Measurements from ENCODE around the gene TSPAN5. TPM values are rescaled to one million over a fixed set of nuclear protein-coding genes. Genes with fewer than 3 reads are reported as not detected.

Gene TSPAN5
- total RNA-seq, 2 experiments from 2014 or later = 1.8 to 2.8 TPM

DNA sequence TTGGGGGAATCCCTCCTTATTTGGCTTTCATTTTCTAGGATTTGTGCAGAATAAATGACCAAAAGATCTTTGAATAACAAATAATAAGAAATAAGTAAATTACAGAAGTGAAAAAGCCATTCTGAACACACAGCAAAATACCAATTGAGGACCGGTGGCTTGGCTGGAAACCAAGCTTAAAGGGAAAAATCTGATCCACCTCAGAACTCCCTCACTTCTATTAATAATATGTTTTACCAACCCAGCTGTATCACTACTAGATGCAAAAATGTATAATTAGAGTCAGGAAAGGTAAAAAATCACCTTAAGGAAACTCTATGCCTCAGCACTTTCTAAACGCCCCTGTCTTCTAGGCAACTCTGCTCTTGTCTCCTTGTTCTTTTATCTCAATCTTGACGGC is 77.3 kb downstream of the TSPAN5 start:
- no peak overlapping the region for H3K4me3 Mint-ChIP-seq
- H3K27ac Mint-ChIP-seq = no peak overlapping the region
- H3K9me3 Mint-ChIP-seq = no peaks in the 10 kb centered on the region
- POLR2A ChIA-PET = no interaction called here
- H3K27ac ChIP-seq (ENCODE audit: low read depth in 1 of 2, low read length in 2 of 2) = no peak overlapping the region
- H3K4me1 Mint-ChIP-seq (ENCODE audit: low read depth) = peaks cover 51% of the 10 kb centered on the region
- no peaks in the 10 kb centered on the region for H3K27me3 ChIP-seq (ENCODE audit: control insufficient read depth in 1 of 2, insufficient read depth in 2 of 2, low read length in 2 of 2)
- CTCF ChIA-PET = no interaction called here
- peaks cover 11% of the 10 kb centered on the region for H3K4me1 ChIP-seq (ENCODE audit: insufficient read depth, low read length)
- H3K9me3 ChIP-seq (ENCODE audit: control insufficient read depth in 1 of 2, insufficient read depth in 1 of 2, low read length in 2 of 2) = no peaks in the 10 kb centered on the region
- TF ChIP-seq CTCF (IDR thresholded peaks at IDR 0.05) = no peak
- no peak overlapping the region for H3K4me3 ChIP-seq (ENCODE audit: low read length)
- H3K27me3 Mint-ChIP-seq = no peaks in the 10 kb centered on the region
- no peak for ATAC-seq (ENCODE audit: poor library complexity)
- DNase-seq = no peak
- intact Hi-C loops (cut with DNase I, micrococcal nuclease) = no loop called here
- H3K36me3 ChIP-seq (ENCODE audit: insufficient read depth, low read length) = no peaks in the 10 kb centered on the region
- peaks cover 2% of the 10 kb centered on the region for H3K36me3 Mint-ChIP-seq (ENCODE audit: low read depth)

DNA sequence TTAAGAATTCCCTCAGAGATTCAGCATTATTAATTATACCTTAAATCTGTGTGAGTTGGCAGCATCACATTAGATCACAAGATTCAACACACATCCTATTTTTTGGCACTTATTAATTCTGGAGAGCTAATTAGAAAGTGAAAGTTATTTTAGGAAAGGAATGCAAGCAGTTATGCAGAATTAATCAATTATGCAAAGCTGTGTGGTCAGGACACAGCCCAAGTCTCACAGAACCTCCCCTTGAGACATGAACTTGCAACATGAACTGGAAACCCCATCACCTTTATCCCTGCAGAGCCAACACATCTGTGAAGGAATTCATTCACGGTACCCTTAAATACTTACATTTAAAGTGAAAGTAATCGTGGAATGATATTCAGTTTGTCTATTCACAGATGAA is 80.5 kb downstream of the TSPAN5 start:
- Mint-ChIP-seq H3K27me3 (no peaks in the 10 kb centered on the region), H3K9me3 (no peaks in the 10 kb centered on the region), H3K36me3 (ENCODE audit: low read depth) (peaks cover 4% of the 10 kb centered on the region), H3K4me1 (ENCODE audit: low read depth) (peaks cover 39% of the 10 kb centered on the region), H3K27ac (no peak overlapping the region), H3K4me3 (no peak overlapping the region)
- Histone ChIP-seq H3K27me3 (ENCODE audit: control insufficient read depth in 1 of 2, insufficient read depth in 2 of 2, low read length in 2 of 2) (no peaks in the 10 kb centered on the region), H3K4me3 (ENCODE audit: low read length) (no peak overlapping the region), H3K4me1 (ENCODE audit: insufficient read depth, low read length) (peaks cover 11% of the 10 kb centered on the region), H3K9me3 (ENCODE audit: control insufficient read depth in 1 of 2, insufficient read depth in 1 of 2, low read length in 2 of 2) (no peaks in the 10 kb centered on the region), H3K27ac (ENCODE audit: low read depth in 1 of 2, low read length in 2 of 2) (no peak overlapping the region), H3K36me3 (ENCODE audit: insufficient read depth, low read length) (peaks cover 3% of the 10 kb centered on the region)
- ChIA-PET POLR2A (no interaction called here), CTCF (no interaction called here)
- DNase-seq (no peak), ATAC-seq (ENCODE audit: poor library complexity) (no peak)
- intact Hi-C loops (cut with DNase I, micrococcal nuclease) = no loop called here
- TF ChIP-seq CTCF (IDR thresholded peaks at IDR 0.05) = no peak

GRCh38 chr4:98574816-98575215 is 83.6 kb downstream of the TSPAN5 start:
- CTCF ChIA-PET = no interaction called here
- ATAC-seq (ENCODE audit: poor library complexity) = no peak

More at GRCh38 chr4:98574816-98575215, 83.6 kb downstream of the TSPAN5 start:
- H3K36me3 Mint-ChIP-seq (ENCODE audit: low read depth) = peaks cover 4% of the 10 kb centered on the region
- Histone ChIP-seq H3K36me3 (ENCODE audit: insufficient read depth, low read length) (peaks cover 3% of the 10 kb centered on the region), H3K27ac (ENCODE audit: low read depth in 1 of 2, low read length in 2 of 2) (no peak overlapping the region), H3K4me3 (ENCODE audit: low read length) (no peak overlapping the region), H3K27me3 (ENCODE audit: control insufficient read depth in 1 of 2, insufficient read depth in 2 of 2, low read length in 2 of 2) (no peaks in the 10 kb centered on the region), H3K9me3 (ENCODE audit: control insufficient read depth in 1 of 2, insufficient read depth in 1 of 2, low read length in 2 of 2) (no peaks in the 10 kb centered on the region), H3K4me1 (ENCODE audit: insufficient read depth, low read length) (peaks cover 11% of the 10 kb centered on the region)
- intact Hi-C loops (cut with DNase I, micrococcal nuclease) = no loop called here
- no peaks in the 10 kb centered on the region for H3K27me3 Mint-ChIP-seq
- POLR2A ChIA-PET = interaction anchor here (1.1 kb wide), 1 partner anchor 14 kb away, joined by 3 read pairs; no protein-coding TSS in a partner anchor
- TF ChIP-seq CTCF (IDR thresholded peaks at IDR 0.05) = no peak
- H3K4me1 Mint-ChIP-seq (ENCODE audit: low read depth) = peaks cover 36% of the 10 kb centered on the region
- no peak overlapping the region for H3K27ac Mint-ChIP-seq
- H3K9me3 Mint-ChIP-seq = no peaks in the 10 kb centered on the region
- no peak overlapping the region for H3K4me3 Mint-ChIP-seq
- no peak for DNase-seq
